VCaP (cell line): ENCODE measurements around the gene KRT86.

Experiments used
- H3K27ac ChIP-seq: fragments of 450-650 bp; 2 replicates; pipeline ENCODE4 v1.5.1; 2017
- CTCF ChIP-seq: fragments of 450-650 bp; conservative IDR thresholded peaks from 2 replicates; pipeline ENCODE4 v1.5.1; 2017; ENCODE audit warnings: mild to moderate bottlenecking, moderate library complexity

KRT86 gene

GRCh38 chr12:52261208-52261484, 13.3 kb upstream of the KRT86 start:
- no peak for TF ChIP-seq CTCF
- no peak overlapping the region for H3K27ac ChIP-seq

GRCh38 chr12:52262286-52262685, 12.2 kb upstream of the KRT86 start:
- no peak overlapping the region for H3K27ac ChIP-seq
- no peak for TF ChIP-seq CTCF

- no peak for TF ChIP-seq CTCF
Observed at GRCh38 chr12:52263761-52264434, 10.5 kb upstream of the KRT86 start.

GRCh38 chr12:52264435-52264825, 10.0 kb upstream of the KRT86 start:
- H3K27ac ChIP-seq: no peak overlapping the region
- no peak for TF ChIP-seq CTCF

More at GRCh38 chr12:52263761-52264434, 10.5 kb upstream of the KRT86 start:
- no peak overlapping the region for H3K27ac ChIP-seq

- no peak for TF ChIP-seq CTCF
Observed at GRCh38 chr12:52266514-52266913, 7.9 kb upstream of the KRT86 start.

GRCh38 chr12:52267266-52267665, 7.2 kb upstream of the KRT86 start:
- no peak overlapping the region for H3K27ac ChIP-seq
- no peak for TF ChIP-seq CTCF

More at GRCh38 chr12:52266514-52266913, 7.9 kb upstream of the KRT86 start:
- H3K27ac ChIP-seq: no peak overlapping the region

- no peak for TF ChIP-seq CTCF
- no peak overlapping the region for H3K27ac ChIP-seq
Observed at GRCh38 chr12:52267699-52268098, 6.7 kb upstream of the KRT86 start.

- no peak for TF ChIP-seq CTCF
- H3K27ac ChIP-seq: no peak overlapping the region
Observed at GRCh38 chr12:52268212-52268611, 6.2 kb upstream of the KRT86 start.
